SK-N-SH treated with all-trans-retinoic acid at 6 μM for 48 hours (cell line): ENCODE data around the gene XIAP.

ENCODE experiments used
- ATAC-seq: fragments of 200-7000 bp; cut with Tn5 transposase; 3 replicates; pipeline ENCODE4 v1.9.1; 2020; ENCODE audit warnings: mild to moderate bottlenecking, moderate library complexity
- BACH2 ChIP-seq: fragments of 250-450 bp; sonication (Bioruptor Pico); IDR thresholded peaks from 2 replicates; pipeline ENCODE4 v1.9.0; 2021; ENCODE audit warnings: mild to moderate bottlenecking, borderline replicate concordance
- CREB5 ChIP-seq: fragments of 250-450 bp; sonication (Bioruptor Pico); IDR thresholded peaks from 2 replicates; pipeline ENCODE4 v1.5.1; 2020; ENCODE audit warnings: low read depth, mild to moderate bottlenecking, moderate library complexity
- CSDC2 ChIP-seq: fragments of 250-450 bp; sonication (Bioruptor Pico); IDR thresholded peaks from 2 replicates; pipeline ENCODE4 v1.5.0; 2020; ENCODE audit warnings: mild to moderate bottlenecking, moderate library complexity
- CSRNP3 ChIP-seq: fragments of 250-450 bp; sonication (Bioruptor Pico); IDR thresholded peaks from 2 replicates; pipeline ENCODE4 v1.5.1; 2021; ENCODE audit warnings: mild to moderate bottlenecking, moderate library complexity
- ESRRG ChIP-seq: fragments of 250-450 bp; sonication (Bioruptor Pico); IDR thresholded peaks from 2 replicates; pipeline ENCODE4 v1.6.1; 2021; ENCODE audit warnings: mild to moderate bottlenecking
- GLIS3 ChIP-seq: fragments of 250-450 bp; sonication (Bioruptor Pico); IDR thresholded peaks from 2 replicates; pipeline ENCODE4 v1.5.0; 2020; ENCODE audit warnings: mild to moderate bottlenecking, moderate library complexity
- ISL1 ChIP-seq: fragments of 250-450 bp; sonication (Bioruptor Pico); IDR thresholded peaks from 2 replicates; pipeline ENCODE4 v2.1.2; 2022; ENCODE audit warnings: mild to moderate bottlenecking, moderate library complexity
- OSR1 ChIP-seq: fragments of 250-450 bp; sonication (Bioruptor Pico); IDR thresholded peaks from 2 replicates; pipeline ENCODE4 v1.8.0; 2022; ENCODE audit warnings: moderate library complexity, mild to moderate bottlenecking, inconsistent platforms
- PATZ1 ChIP-seq: fragments of 250-450 bp; sonication (Bioruptor Pico); IDR thresholded peaks from 2 replicates; pipeline ENCODE4 v1.8.0; 2020; ENCODE audit warnings: mild to moderate bottlenecking, moderate library complexity, borderline replicate concordance
- POU6F1 ChIP-seq: fragments of 250-450 bp; sonication (Bioruptor Pico); IDR thresholded peaks from 2 replicates; pipeline ENCODE4 v1.8.0; 2021; ENCODE audit warnings: low read depth, mild to moderate bottlenecking, moderate library complexity, borderline replicate concordance
- PPARA ChIP-seq: fragments of 250-450 bp; sonication (Bioruptor Pico); IDR thresholded peaks from 2 replicates; pipeline ENCODE4 v1.5.0; 2020; ENCODE audit warnings: mild to moderate bottlenecking, borderline replicate concordance
- RARB ChIP-seq: fragments of 250-450 bp; sonication (Bioruptor Pico); IDR thresholded peaks from 2 replicates; pipeline ENCODE4 v1.8.0; 2021; ENCODE audit warnings: mild to moderate bottlenecking, moderate library complexity
- TCF4 ChIP-seq: fragments of 250-450 bp; sonication (Bioruptor Pico); IDR thresholded peaks from 2 replicates; pipeline ENCODE4 v1.8.0; 2021; ENCODE audit warnings: mild to moderate bottlenecking, moderate library complexity, borderline replicate concordance
- TOX ChIP-seq: fragments of 250-450 bp; sonication (Bioruptor Pico); IDR thresholded peaks from 2 replicates; pipeline ENCODE4 v1.8.0; 2021; ENCODE audit warnings: mild to moderate bottlenecking, moderate library complexity, borderline replicate concordance
- TSHZ2 ChIP-seq: fragments of 250-450 bp; sonication (Bioruptor Pico); IDR thresholded peaks from 2 replicates; pipeline ENCODE4 v1.5.0; 2020; ENCODE audit warnings: mild to moderate bottlenecking, moderate library complexity
- ZC3H10 ChIP-seq: fragments of 250-450 bp; sonication (Bioruptor Pico); IDR thresholded peaks from 2 replicates; pipeline ENCODE4 v1.5.1; 2021; ENCODE audit warnings: mild to moderate bottlenecking, moderate library complexity
- ZFP30 ChIP-seq: fragments of 450-650 bp; formaldehyde crosslinking; IDR thresholded peaks from 2 replicates; pipeline ENCODE4 v1.5.0; 2022; ENCODE audit warnings: mild to moderate bottlenecking, moderate library complexity
- ZNF565 ChIP-seq: fragments of 450-650 bp; formaldehyde crosslinking; conservative IDR thresholded peaks from 2 replicates; pipeline ENCODE4 v1.5.0; 2020; ENCODE audit warnings: low read depth, mild to moderate bottlenecking, moderate library complexity
- ZNF70 ChIP-seq: fragments of 450-650 bp; formaldehyde crosslinking; IDR thresholded peaks from 2 replicates; pipeline ENCODE4 v1.5.0; 2020; ENCODE audit warnings: mild to moderate bottlenecking, moderate library complexity
- ZNF8 ChIP-seq: fragments of 450-650 bp; formaldehyde crosslinking; IDR thresholded peaks from 2 replicates; pipeline ENCODE4 v1.5.0; 2020; ENCODE audit warnings: mild to moderate bottlenecking, moderate library complexity

XIAP gene

GRCh38 chrX:123943488-123943887 lies 83.6 kb downstream of the XIAP start (continued):
- no peak for TF ChIP-seq PATZ1 (CRISPR knock-in tag)
- no peak for TF ChIP-seq GLIS3 (CRISPR knock-in tag)
- no peak for TF ChIP-seq CSDC2 (CRISPR knock-in tag)
- TF ChIP-seq TCF4 (CRISPR knock-in tag), result no peak
- no peak for TF ChIP-seq OSR1
- TF ChIP-seq ZNF565 (CRISPR knock-in tag), result no peak
- TF ChIP-seq ZFP30 (CRISPR knock-in tag), result no peak
- TF ChIP-seq ZNF8 (CRISPR knock-in tag), result no peak
- TF ChIP-seq ZNF70, result no peak

- no peak for ATAC-seq
- TF ChIP-seq ZNF70 (no peak), ZC3H10 (no peak), OSR1 (no peak), ZNF565 (CRISPR knock-in tag) (no peak), PATZ1 (CRISPR knock-in tag) (no peak)
- TF ChIP-seq, all 23 proteins: peak for 0
Measured at GRCh38 chrX:123949846-123950245, 90.0 kb downstream of the XIAP start.

GRCh38 chrX:123959281-123960063 lies 99.6 kb downstream of the XIAP start:
- ATAC-seq, result peak; percentile 11
- TF ChIP-seq CREB5 (no peak), ESRRG (CRISPR knock-in tag) (no peak), BACH2 (CRISPR knock-in tag) (no peak), RARB (CRISPR knock-in tag) (no peak), ZNF565 (CRISPR knock-in tag) (no peak), TOX (CRISPR knock-in tag) (no peak), CSDC2 (CRISPR knock-in tag) (no peak), PPARA (CRISPR knock-in tag) (no peak), ISL1 (no peak), ZC3H10 (no peak), OSR1 (no peak), PATZ1 (CRISPR knock-in tag) (no peak)

GRCh38 chrX:123960956-123961267 lies 101.1 kb downstream of the XIAP start:
- no peak for ATAC-seq
- TF ChIP-seq CSDC2 (CRISPR knock-in tag) (no peak), OSR1 (no peak), ZFP30 (CRISPR knock-in tag) (no peak), CSRNP3 (no peak), PATZ1 (CRISPR knock-in tag) (no peak), ZNF8 (CRISPR knock-in tag) (no peak), POU6F1 (no peak), ZNF565 (CRISPR knock-in tag) (no peak), TSHZ2 (CRISPR knock-in tag) (no peak), GLIS3 (CRISPR knock-in tag) (no peak), ZC3H10 (no peak)
